ENCODE results near the gene FXYD2.
"Not testable (repeated sequence)": the region's sequence is repeated elsewhere in the genome, so short reads cannot be mapped to it uniquely, and the experiment has no call there.

Gene FXYD2

GRCh38 chr11:117814204-117814765, 10.3 kb downstream of the FXYD2 start:
- peak overlapping the region in 1 of 2 donors; percentile 26 for H3K4me3 ChIP-seq (ENCODE audit: low read depth in 1 of 2, low read length in 2 of 2)
- peaks cover 34 to 44% of the 10 kb centered on the region in 2 donors for H3K4me1 ChIP-seq (ENCODE audit: control insufficient read depth in 1 of 2, insufficient read depth in 2 of 2, low read length in 2 of 2)
- no peaks in the 10 kb centered on the region for H3K36me3 ChIP-seq (ENCODE audit: control insufficient read depth in 1 of 2, insufficient read depth in 2 of 2, low read length in 2 of 2)
- H3K27me3 ChIP-seq (ENCODE audit: control insufficient read depth in 1 of 2, insufficient read depth in 2 of 2, low read length in 2 of 2), result peaks cover 4 to 5% of the 10 kb centered on the region in 2 donors
- no peak overlapping the region for H3K9ac ChIP-seq (ENCODE audit: low read depth in 1 of 2, low read length in 2 of 2)
- no peak overlapping the region for H3K27ac ChIP-seq (ENCODE audit: low read depth, low read length)
- no peaks in the 10 kb centered on the region for H3K9me3 ChIP-seq (ENCODE audit: control insufficient read depth in 1 of 2, low read length in 2 of 2)

- H3K9ac ChIP-seq (ENCODE audit: low read depth in 1 of 2, low read length in 2 of 2); H3K27ac ChIP-seq (ENCODE audit: low read depth, low read length); H3K36me3 ChIP-seq (ENCODE audit: control insufficient read depth in 1 of 2, insufficient read depth in 2 of 2, low read length in 2 of 2): not testable (repeated sequence)
These were observed 14.5 kb downstream of the FXYD2 start for GRCh38 chr11:117810056-117810451.

GRCh38 chr11:117809236-117810055, 15.1 kb downstream of the FXYD2 start:
- H3K36me3 ChIP-seq (ENCODE audit: control insufficient read depth in 1 of 2, insufficient read depth in 2 of 2, low read length in 2 of 2), result no peaks in the 10 kb centered on the region
- no peaks in the 10 kb centered on the region for H3K9me3 ChIP-seq (ENCODE audit: control insufficient read depth in 1 of 2, low read length in 2 of 2)
- H3K4me3 ChIP-seq (ENCODE audit: low read depth in 1 of 2, low read length in 2 of 2), result no peak overlapping the region
- H3K27ac ChIP-seq (ENCODE audit: low read depth, low read length), result no peak overlapping the region
- H3K9ac ChIP-seq (ENCODE audit: low read depth in 1 of 2, low read length in 2 of 2), result no peak overlapping the region
- peaks cover 5 to 9% of the 10 kb centered on the region in 2 donors for H3K27me3 ChIP-seq (ENCODE audit: control insufficient read depth in 1 of 2, insufficient read depth in 2 of 2, low read length in 2 of 2)
- H3K4me1 ChIP-seq (ENCODE audit: control insufficient read depth in 1 of 2, insufficient read depth in 2 of 2, low read length in 2 of 2), result peaks cover 3 to 16% of the 10 kb centered on the region in 2 donors

More at GRCh38 chr11:117810056-117810451, 14.5 kb downstream of the FXYD2 start:
- not testable (repeated sequence) for H3K9me3 ChIP-seq (ENCODE audit: control insufficient read depth in 1 of 2, low read length in 2 of 2); H3K4me3 ChIP-seq (ENCODE audit: low read depth in 1 of 2, low read length in 2 of 2); H3K27me3 ChIP-seq (ENCODE audit: control insufficient read depth in 1 of 2, insufficient read depth in 2 of 2, low read length in 2 of 2)
- H3K4me1 ChIP-seq (ENCODE audit: control insufficient read depth in 1 of 2, insufficient read depth in 2 of 2, low read length in 2 of 2), result peaks cover 9 to 23% of the 10 kb centered on the region in 2 donors

- Histone ChIP-seq H3K4me1 (ENCODE audit: control insufficient read depth in 1 of 2, insufficient read depth in 2 of 2, low read length in 2 of 2) (peaks cover 0 to 13% of the 10 kb centered on the region in 2 donors), H3K27ac (ENCODE audit: low read depth, low read length) (no peak overlapping the region), H3K36me3 (ENCODE audit: control insufficient read depth in 1 of 2, insufficient read depth in 2 of 2, low read length in 2 of 2) (no peaks in the 10 kb centered on the region), H3K9ac (ENCODE audit: low read depth in 1 of 2, low read length in 2 of 2) (no peak overlapping the region), H3K27me3 (ENCODE audit: control insufficient read depth in 1 of 2, insufficient read depth in 2 of 2, low read length in 2 of 2) (peaks cover 5 to 9% of the 10 kb centered on the region in 2 donors), H3K9me3 (ENCODE audit: control insufficient read depth in 1 of 2, low read length in 2 of 2) (no peaks in the 10 kb centered on the region), H3K4me3 (ENCODE audit: low read depth in 1 of 2, low read length in 2 of 2) (no peak overlapping the region)
These were observed 15.8 kb downstream of the FXYD2 start for GRCh38 chr11:117808784-117809183.

GRCh38 chr11:117807482-117808327, 16.8 kb downstream of the FXYD2 start:
- Histone ChIP-seq H3K4me1 (ENCODE audit: control insufficient read depth in 1 of 2, insufficient read depth in 2 of 2, low read length in 2 of 2) (peaks cover 0 to 13% of the 10 kb centered on the region in 2 donors), H3K4me3 (ENCODE audit: low read depth in 1 of 2, low read length in 2 of 2) (no peak overlapping the region), H3K27me3 (ENCODE audit: control insufficient read depth in 1 of 2, insufficient read depth in 2 of 2, low read length in 2 of 2) (peaks cover 5 to 9% of the 10 kb centered on the region in 2 donors), H3K9ac (ENCODE audit: low read depth in 1 of 2, low read length in 2 of 2) (no peak overlapping the region), H3K36me3 (ENCODE audit: control insufficient read depth in 1 of 2, insufficient read depth in 2 of 2, low read length in 2 of 2) (no peaks in the 10 kb centered on the region), H3K9me3 (ENCODE audit: control insufficient read depth in 1 of 2, low read length in 2 of 2) (no peaks in the 10 kb centered on the region), H3K27ac (ENCODE audit: low read depth, low read length) (no peak overlapping the region)

- Histone ChIP-seq H3K27ac (ENCODE audit: low read depth, low read length) (no peak overlapping the region), H3K4me1 (ENCODE audit: control insufficient read depth in 1 of 2, insufficient read depth in 2 of 2, low read length in 2 of 2) (peaks cover 0 to 13% of the 10 kb centered on the region in 2 donors), H3K9ac (ENCODE audit: low read depth in 1 of 2, low read length in 2 of 2) (no peak overlapping the region), H3K4me3 (ENCODE audit: low read depth in 1 of 2, low read length in 2 of 2) (no peak overlapping the region), H3K9me3 (ENCODE audit: control insufficient read depth in 1 of 2, low read length in 2 of 2) (no peaks in the 10 kb centered on the region), H3K27me3 (ENCODE audit: control insufficient read depth in 1 of 2, insufficient read depth in 2 of 2, low read length in 2 of 2) (peaks cover 5 to 9% of the 10 kb centered on the region in 2 donors), H3K36me3 (ENCODE audit: control insufficient read depth in 1 of 2, insufficient read depth in 2 of 2, low read length in 2 of 2) (no peaks in the 10 kb centered on the region)
These were observed 17.7 kb downstream of the FXYD2 start for GRCh38 chr11:117806846-117807245.

- H3K27me3 ChIP-seq (ENCODE audit: control insufficient read depth in 1 of 2, insufficient read depth in 2 of 2, low read length in 2 of 2), result peaks cover 5 to 9% of the 10 kb centered on the region in 2 donors
- peaks cover 0 to 13% of the 10 kb centered on the region in 2 donors for H3K4me1 ChIP-seq (ENCODE audit: control insufficient read depth in 1 of 2, insufficient read depth in 2 of 2, low read length in 2 of 2)
- no peaks in the 10 kb centered on the region for H3K36me3 ChIP-seq (ENCODE audit: control insufficient read depth in 1 of 2, insufficient read depth in 2 of 2, low read length in 2 of 2)
- H3K4me3 ChIP-seq (ENCODE audit: low read depth in 1 of 2, low read length in 2 of 2), result no peak overlapping the region
- no peak overlapping the region for H3K9ac ChIP-seq (ENCODE audit: low read depth in 1 of 2, low read length in 2 of 2)
- no peaks in the 10 kb centered on the region for H3K9me3 ChIP-seq (ENCODE audit: control insufficient read depth in 1 of 2, low read length in 2 of 2)
- H3K27ac ChIP-seq (ENCODE audit: low read depth, low read length), result no peak overlapping the region
These were observed 19.5 kb downstream of the FXYD2 start for GRCh38 chr11:117805045-117805444.

GRCh38 chr11:117803896-117804295, 20.6 kb downstream of the FXYD2 start:
- H3K4me3 ChIP-seq (ENCODE audit: low read depth in 1 of 2, low read length in 2 of 2), result no peak overlapping the region
- no peaks in the 10 kb centered on the region for H3K36me3 ChIP-seq (ENCODE audit: control insufficient read depth in 1 of 2, insufficient read depth in 2 of 2, low read length in 2 of 2)
- H3K4me1 ChIP-seq (ENCODE audit: control insufficient read depth in 1 of 2, insufficient read depth in 2 of 2, low read length in 2 of 2), result peaks cover 0 to 3% of the 10 kb centered on the region in 2 donors
- H3K27me3 ChIP-seq (ENCODE audit: control insufficient read depth in 1 of 2, insufficient read depth in 2 of 2, low read length in 2 of 2), result peaks cover 0 to 10% of the 10 kb centered on the region in 2 donors
- H3K9me3 ChIP-seq (ENCODE audit: control insufficient read depth in 1 of 2, low read length in 2 of 2), result no peaks in the 10 kb centered on the region
- H3K27ac ChIP-seq (ENCODE audit: low read depth, low read length), result no peak overlapping the region
- no peak overlapping the region for H3K9ac ChIP-seq (ENCODE audit: low read depth in 1 of 2, low read length in 2 of 2)

- peaks cover 7 to 11% of the 10 kb centered on the region in 2 donors for H3K4me1 ChIP-seq (ENCODE audit: control insufficient read depth in 1 of 2, insufficient read depth in 2 of 2, low read length in 2 of 2)
- no peak overlapping the region for H3K4me3 ChIP-seq (ENCODE audit: low read depth in 1 of 2, low read length in 2 of 2)
- no peaks in the 10 kb centered on the region for H3K9me3 ChIP-seq (ENCODE audit: control insufficient read depth in 1 of 2, low read length in 2 of 2)
- H3K27me3 ChIP-seq (ENCODE audit: control insufficient read depth in 1 of 2, insufficient read depth in 2 of 2, low read length in 2 of 2), result peaks cover 25 to 32% of the 10 kb centered on the region in 2 donors
- H3K36me3 ChIP-seq (ENCODE audit: control insufficient read depth in 1 of 2, insufficient read depth in 2 of 2, low read length in 2 of 2), result no peaks in the 10 kb centered on the region
- H3K27ac ChIP-seq (ENCODE audit: low read depth, low read length), result no peak overlapping the region
- H3K9ac ChIP-seq (ENCODE audit: low read depth in 1 of 2, low read length in 2 of 2), result no peak overlapping the region
These were observed 24.9 kb downstream of the FXYD2 start for GRCh38 chr11:117799634-117800033.

All from duodenal mucosa (tissue), 2 donors.